HepG2 (cell line): ENCODE results near the gene TRA2B. TPM values are rescaled to one million over a fixed set of nuclear protein-coding genes. Genes with fewer than 3 reads are reported as not detected.
A peak's percentile ranks its signal among the peaks of the same experiment; 100 is the strongest.

ENCODE experiments used
- CAMTA2 ChIP-seq: sonication (generic); formaldehyde crosslinking; IDR thresholded peaks from 2 replicates; pipeline ENCODE4 v1.4.0; 2020; ENCODE audit warnings: mild to moderate bottlenecking, missing genetic modification reagents, borderline replicate concordance
- FOXP1 ChIP-seq, 2 experiments: fragments of 450-650 bp in 1 of 2; IDR thresholded peaks; 2 replicates each; pipeline ENCODE4 v1.6.1; 2017 to 2018; ENCODE audit warnings: antibody characterized with exemption in 1 of 2
- HNF4G ChIP-seq, 2 experiments: sonication (generic) in 1 of 2; formaldehyde crosslinking in 1 of 2; IDR thresholded peaks; 2 replicates each; pipeline versions ENCODE4 v1.4.0 to v1.6.1; 2011 to 2020; ENCODE audit warnings: borderline replicate concordance in 2 of 2, low read depth in 2 of 2, mild to moderate bottlenecking in 2 of 2, low read length in 1 of 2, missing genetic modification reagents in 1 of 2, moderate library complexity in 1 of 2
- IRF9 ChIP-seq: sonication (generic); formaldehyde crosslinking; IDR thresholded peaks from 2 replicates; pipeline ENCODE4 v1.8.0; 2022; ENCODE audit warnings: missing genetic modification reagents, mild to moderate bottlenecking, borderline replicate concordance
- KDM1A ChIP-seq: IDR thresholded peaks from 2 replicates; pipeline ENCODE4 v1.6.1; 2016; ENCODE audit warnings: missing compliant biosample characterization
- KLF12 ChIP-seq: sonication (generic); formaldehyde crosslinking; IDR thresholded peaks from 2 replicates; pipeline ENCODE4 v1.4.0; 2020; ENCODE audit warnings: missing genetic modification reagents, borderline replicate concordance
- MTERF4 ChIP-seq: sonication (generic); formaldehyde crosslinking; IDR thresholded peaks from 2 replicates; pipeline ENCODE4 v1.8.0; 2023; ENCODE audit warnings: mild to moderate bottlenecking, missing genetic modification reagents
- NBN ChIP-seq: fragments of 450-650 bp; conservative IDR thresholded peaks from 2 replicates; pipeline ENCODE4 v1.6.1; 2017
- NRL ChIP-seq: sonication (generic); formaldehyde crosslinking; IDR thresholded peaks from 2 replicates; pipeline ENCODE4 v1.5.0; 2020; ENCODE audit warnings: missing genetic modification reagents, mild to moderate bottlenecking, moderate library complexity, borderline replicate concordance
- PHF21A ChIP-seq: sonication (generic); formaldehyde crosslinking; IDR thresholded peaks from 2 replicates; pipeline ENCODE4 v1.5.0; 2020; ENCODE audit warnings: mild to moderate bottlenecking, missing genetic modification reagents
- PHF8 ChIP-seq: sonication (generic); formaldehyde crosslinking; IDR thresholded peaks from 2 replicates; pipeline ENCODE4 v1.5.0; 2020; ENCODE audit warnings: missing genetic modification reagents
- RBFOX2 ChIP-seq: fragments of 200-400 bp; formaldehyde crosslinking; IDR thresholded peaks from 2 replicates; pipeline ENCODE4 v1.6.1; 2017; ENCODE audit warnings: low read depth, mild to moderate bottlenecking, low read length
- TBP ChIP-seq: sonication (generic); formaldehyde crosslinking; IDR thresholded peaks from 2 replicates; pipeline ENCODE4 v1.5.0; 2020; ENCODE audit warnings: missing genetic modification reagents
- ZBTB39 ChIP-seq: sonication (generic); formaldehyde crosslinking; IDR thresholded peaks from 2 replicates; pipeline ENCODE4 v1.5.0; 2020; ENCODE audit warnings: missing genetic modification reagents
- ZBTB42 ChIP-seq: sonication (generic); formaldehyde crosslinking; IDR thresholded peaks from 2 replicates; pipeline ENCODE4 v1.5.0; 2020; ENCODE audit warnings: mild to moderate bottlenecking, missing genetic modification reagents
- ZNF124 ChIP-seq: sonication (generic); formaldehyde crosslinking; IDR thresholded peaks from 2 replicates; pipeline ENCODE4 v1.4.0; 2020; ENCODE audit warnings: missing genetic modification reagents
- ZNF235 ChIP-seq: sonication (generic); formaldehyde crosslinking; IDR thresholded peaks from 2 replicates; pipeline ENCODE4 v1.8.1; 2023; ENCODE audit warnings: mild to moderate bottlenecking, missing genetic modification reagents, borderline replicate concordance
- ZNF367 ChIP-seq: sonication (generic); formaldehyde crosslinking; IDR thresholded peaks from 2 replicates; pipeline ENCODE4 v1.4.0; 2020; ENCODE audit warnings: missing genetic modification reagents, borderline replicate concordance
- ZNF567 ChIP-seq: sonication (generic); formaldehyde crosslinking; IDR thresholded peaks from 2 replicates; pipeline ENCODE4 v1.8.1; 2023; ENCODE audit warnings: mild to moderate bottlenecking, missing genetic modification reagents, borderline replicate concordance
- ZNF674 ChIP-seq: sonication (generic); formaldehyde crosslinking; IDR thresholded peaks from 2 replicates; pipeline ENCODE4 v1.5.0; 2020; ENCODE audit warnings: low read depth, mild to moderate bottlenecking, missing genetic modification reagents
- ZNF841 ChIP-seq: sonication (generic); formaldehyde crosslinking; IDR thresholded peaks from 2 replicates; pipeline ENCODE4 v1.8.1; 2023; ENCODE audit warnings: missing genetic modification reagents, borderline replicate concordance
- polyA plus RNA-seq, 8 experiments: library from polyadenylated mRNA; depleted of rRNA in 3 of 8; stranded (reverse) in 7 of 8; unstranded in 1 of 8; fragments of >200 nt; fragmentation: Illumina TruSeq in 4 of 8; extraction: Trizol in 4 of 8; gene quantifications; 2 replicates each; pipeline versions ENCODE4 v1.2.1 to v1.2.3, GENCODE V29; 2011 to 2016; ENCODE audit warnings: low read depth in 4 of 8, missing spikeins in 1 of 8, mixed read lengths in 1 of 8; ENCODE audit not compliant: insufficient read depth in 1 of 8
- total RNA-seq, 5 experiments: library from RNA; depleted of rRNA; stranded (reverse); fragments of >200 nt; fragmentation: Illumina TruSeq; extraction: Trizol; gene quantifications; 2 replicates each; pipeline ENCODE4 v1.2.3, GENCODE V29; 2016; ENCODE audit warnings: low read depth in 1 of 5
- TF ChIP-seq, protein P1 (sequence below): IDR thresholded peaks from 2 replicates; pipeline ENCODE4 v1.6.1; 2016
- TF ChIP-seq, protein P2 (sequence below): sonication (generic); formaldehyde crosslinking; IDR thresholded peaks from 2 replicates; pipeline ENCODE4 v1.5.0; 2020; ENCODE audit warnings: mild to moderate bottlenecking, missing genetic modification reagents, moderate library complexity

The TRA2B gene
- total and polyA plus RNA-seq, 2 of the 13 experiments (the other 11 are each of a cell fraction or from before 2014, with no cell fraction given), result 105 to 241 TPM

DNA sequence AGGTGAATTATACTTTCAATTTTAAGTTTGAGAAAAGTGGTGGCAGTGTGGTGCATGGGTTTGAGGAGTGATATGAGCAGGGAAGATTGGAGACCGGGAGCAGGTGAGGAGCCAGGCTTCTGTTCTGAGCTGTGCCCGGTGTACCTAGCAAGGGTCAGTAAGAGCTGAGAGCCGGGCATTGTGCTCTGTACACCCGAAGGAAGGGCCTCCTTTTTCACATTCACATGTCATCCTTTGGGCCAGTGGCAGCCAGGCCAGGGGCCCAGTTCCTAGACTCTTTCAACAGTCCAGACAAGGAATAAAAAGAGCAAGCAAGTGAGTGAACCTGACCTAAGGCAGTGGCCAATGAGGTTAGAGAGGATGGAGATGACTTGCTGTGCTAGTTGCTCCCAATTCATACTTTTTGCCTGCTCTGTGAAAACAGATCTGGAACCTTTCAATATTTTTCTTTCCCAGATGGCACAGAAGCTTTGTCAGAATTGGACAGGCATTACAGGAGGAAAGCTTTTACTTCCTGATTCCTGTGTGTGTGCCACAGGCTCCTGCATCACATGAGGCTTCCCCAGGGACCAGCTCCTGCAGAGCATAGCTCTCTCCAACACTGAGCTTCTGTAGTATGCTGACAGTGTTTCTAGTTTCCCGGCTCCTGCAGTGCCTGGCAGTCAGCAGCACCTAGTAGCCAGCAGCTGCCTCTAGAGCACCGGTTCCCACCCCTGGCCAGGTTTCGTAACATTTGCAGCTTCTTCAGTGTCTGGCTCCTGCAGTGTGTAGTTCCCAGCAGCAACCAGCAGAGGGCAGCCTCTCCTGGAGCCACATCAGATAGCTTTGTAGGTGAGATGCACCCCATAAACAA, 5.3 kb upstream of the TRA2B start (continued):
- TF ChIP-seq FOXP1 (IDR thresholded peaks at IDR 0.05) (no peak), FOXP1 (CRISPR knock-in tag; IDR thresholded peaks at IDR 0.05) (peak; percentile 40; the same call in 1 of the 2 replicates), KLF12 (CRISPR knock-in tag) (no peak), ZNF674 (CRISPR knock-in tag) (no peak), HNF4G (IDR thresholded peaks at IDR 0.05; ENCODE audit: borderline replicate concordance, low read depth, low read length) (no peak), HNF4G (CRISPR knock-in tag; IDR thresholded peaks at IDR 0.05; ENCODE audit: borderline replicate concordance, low read depth) (no peak; the same call in 1 of the 2 replicates), ZNF567 (CRISPR knock-in tag) (0 out of 2 replicates have a peak, but pooled peaks have one; percentile 45), PHF8 (CRISPR knock-in tag) (0 out of 2 replicates have a peak, but pooled peaks have one; percentile 30), TBP (CRISPR knock-in tag) (no peak), ZNF367 (CRISPR knock-in tag) (no peak), MTERF4 (no peak), ZNF124 (CRISPR knock-in tag) (peak; percentile 61; the same call in 1 of the 2 replicates), CAMTA2 (no peak), NRL (CRISPR knock-in tag) (no peak), PHF21A (no peak), ZNF235 (CRISPR knock-in tag) (no peak), KDM1A (CRISPR knock-in tag) (no peak), NBN (no peak), ZBTB42 (CRISPR knock-in tag) (no peak), ZBTB39 (CRISPR knock-in tag) (no peak), RBFOX2 (no peak), ZNF841 (CRISPR knock-in tag) (no peak), IRF9 (no peak)
- TF ChIP-seq, protein P1, sequence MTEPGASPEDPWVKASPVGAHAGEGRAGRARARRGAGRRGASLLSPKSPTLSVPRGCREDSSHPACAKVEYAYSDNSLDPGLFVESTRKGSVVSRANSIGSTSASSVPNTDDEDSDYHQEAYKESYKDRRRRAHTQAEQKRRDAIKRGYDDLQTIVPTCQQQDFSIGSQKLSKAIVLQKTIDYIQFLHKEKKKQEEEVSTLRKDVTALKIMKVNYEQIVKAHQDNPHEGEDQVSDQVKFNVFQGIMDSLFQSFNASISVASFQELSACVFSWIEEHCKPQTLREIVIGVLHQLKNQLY, result 0 out of 2 replicates have a peak, but pooled peaks have one; percentile 32
- TF ChIP-seq, protein P2, sequence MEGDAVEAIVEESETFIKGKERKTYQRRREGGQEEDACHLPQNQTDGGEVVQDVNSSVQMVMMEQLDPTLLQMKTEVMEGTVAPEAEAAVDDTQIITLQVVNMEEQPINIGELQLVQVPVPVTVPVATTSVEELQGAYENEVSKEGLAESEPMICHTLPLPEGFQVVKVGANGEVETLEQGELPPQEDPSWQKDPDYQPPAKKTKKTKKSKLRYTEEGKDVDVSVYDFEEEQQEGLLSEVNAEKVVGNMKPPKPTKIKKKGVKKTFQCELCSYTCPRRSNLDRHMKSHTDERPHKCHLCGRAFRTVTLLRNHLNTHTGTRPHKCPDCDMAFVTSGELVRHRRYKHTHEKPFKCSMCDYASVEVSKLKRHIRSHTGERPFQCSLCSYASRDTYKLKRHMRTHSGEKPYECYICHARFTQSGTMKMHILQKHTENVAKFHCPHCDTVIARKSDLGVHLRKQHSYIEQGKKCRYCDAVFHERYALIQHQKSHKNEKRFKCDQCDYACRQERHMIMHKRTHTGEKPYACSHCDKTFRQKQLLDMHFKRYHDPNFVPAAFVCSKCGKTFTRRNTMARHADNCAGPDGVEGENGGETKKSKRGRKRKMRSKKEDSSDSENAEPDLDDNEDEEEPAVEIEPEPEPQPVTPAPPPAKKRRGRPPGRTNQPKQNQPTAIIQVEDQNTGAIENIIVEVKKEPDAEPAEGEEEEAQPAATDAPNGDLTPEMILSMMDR (CRISPR knock-in tag), result peak; percentile 96
